Cardiac fibroblast (primary cell): ENCODE results near the gene FNDC8.

ENCODE experiments used
- DNase-seq, 2 donors: peaks; one replicate each; pipeline versions ENCODE4 v3.0.0 to v3.0.0-alpha.2; 2010; ENCODE audit warnings: low read depth in 2 of 2
- H3K4me3 ChIP-seq, 2 donors: replicated peaks in 1 of 2; 1 replicate in 1 of 2; 2 replicates in 1 of 2; pipeline ENCODE4 v1.5.1; 2011; ENCODE audit warnings: low read depth in 2 of 2, low read length in 2 of 2, mild to moderate bottlenecking in 2 of 2, moderate library complexity in 1 of 2
- CTCF ChIP-seq: IDR thresholded peaks from one replicate; pipeline ENCODE4 v1.5.1; 2011; ENCODE audit warnings: low read depth, mild to moderate bottlenecking, low read length, inconsistent platforms

Gene FNDC8

GRCh38 chr17:35121315-35121714, at the start of gene FNDC8:
TSS of gene FNDC8 (plus strand) at chr17:35121615. CDS start at chr17:35121694, 79 bp downstream.
- DNase-seq: no peak
- TF ChIP-seq CTCF: no peak
- no peak within 1 kb of the TSS for H3K4me3 ChIP-seq

- no peak for TF ChIP-seq CTCF
- DNase-seq: no peak
These were observed 48.1 kb upstream of the FNDC8 start for GRCh38 chr17:35073183-35073790.

GRCh38 chr17:35073991-35074627, 47.3 kb upstream of the FNDC8 start:
- no peak for TF ChIP-seq CTCF
- DNase-seq: no peak

More at GRCh38 chr17:35073183-35073790, 48.1 kb upstream of the FNDC8 start:
- no peak overlapping the region for H3K4me3 ChIP-seq

GRCh38 chr17:35074711-35075707, 46.4 kb upstream of the FNDC8 start:
- DNase-seq: no peak
- no peak overlapping the region for H3K4me3 ChIP-seq
- no peak for TF ChIP-seq CTCF

More at GRCh38 chr17:35073991-35074627, 47.3 kb upstream of the FNDC8 start:
- no peak overlapping the region for H3K4me3 ChIP-seq

- no peak for TF ChIP-seq CTCF
- no peak for DNase-seq
- no peak overlapping the region for H3K4me3 ChIP-seq
These were observed 44.5 kb upstream of the FNDC8 start for GRCh38 chr17:35076874-35077273.

- DNase-seq: peak in 1 of 2 donors; percentile 74
- no peak overlapping the region for H3K4me3 ChIP-seq
- TF ChIP-seq CTCF: no peak
These were observed 41.6 kb upstream of the FNDC8 start for GRCh38 chr17:35079547-35080423.
